HepG2 (cell line): Measurements from ENCODE around the gene PPP1R13L. TPM values are rescaled to one million over a fixed set of nuclear protein-coding genes. Genes with fewer than 3 reads are reported as not detected.

ENCODE experiments used
- ATAC-seq: fragments of 200-7000 bp; cut with Tn5 transposase; 3 replicates; pipeline ENCODE4 v1.9.1; 2020; ENCODE audit warnings: mild to moderate bottlenecking, moderate library complexity
- BruUV-seq: library from RNA; stranded (reverse); fragments of 400-500 nt; replicated peaks from 2 replicates; lab custom pipeline; 2021; lab: Mats Ljungman, UMichigan
- CTCF ChIA-PET: fragments of 300-600 bp; formaldehyde crosslinking; extraction: SDS; loops from one replicate; lab custom pipeline; 2021; ENCODE audit warnings: low total read pairs, inconsistent platforms, low intra/inter-chr PET ratio; lab: Yijun Ruan, JAX
- POLR2A ChIA-PET: fragments of 350-600 bp; sonication (Branson Sonifier 250); formaldehyde crosslinking; loops from one replicate; lab custom pipeline; 2020; ENCODE audit warnings: antibody characterized with exemption, inconsistent platforms; lab: Yijun Ruan, JAX
- DNase-seq: peaks from one replicate; pipeline ENCODE4 v3.0.0-alpha.2; 2015; ENCODE audit warnings: low spot score
- FAIRE-seq: peaks from 3 replicates; lab custom pipeline; 2011; peaks lifted over from hg19 to GRCh38; lab: Jason Lieb, UNC
- H2AFZ ChIP-seq: one replicate; pipeline ENCODE4 v1.6.1; 2011; ENCODE audit warnings: low read length, inconsistent platforms
- H3K27ac ChIP-seq: fragments of 300-600 bp; 3 replicates; pipeline ENCODE4 v1.8.0; 2011; ENCODE audit warnings: mixed run types, mild to moderate bottlenecking, mixed read lengths, low read length, inconsistent platforms; ENCODE audit not compliant: insufficient read depth; ENCODE audit errors: extremely low read length
- H3K27me3 ChIP-seq, 2 experiments: fragments of 200-600 bp in 1 of 2; 2 replicates in 1 of 2; 3 replicates in 1 of 2; pipeline versions ENCODE4 v1.6.0 to v1.8.0; 2011; ENCODE audit warnings: low read length in 2 of 2, mild to moderate bottlenecking in 2 of 2, moderate library complexity in 2 of 2, inconsistent platforms in 1 of 2; ENCODE audit not compliant: insufficient read depth in 2 of 2, control insufficient read depth in 1 of 2
- H3K36me3 ChIP-seq, 2 experiments: fragments of 200-600 bp in 1 of 2; replicated peaks in 1 of 2; 2 replicates in 1 of 2; 3 replicates in 1 of 2; pipeline versions ENCODE4 v1.5.1 to v1.8.0; 2011; ENCODE audit warnings: low read length in 2 of 2, inconsistent platforms in 1 of 2; ENCODE audit not compliant: insufficient read depth in 2 of 2, control insufficient read depth in 1 of 2
- H3K4me1 ChIP-seq: 2 replicates; pipeline ENCODE4 v1.5.1; 2012; ENCODE audit warnings: low read length, inconsistent platforms; ENCODE audit not compliant: insufficient read depth
- H3K4me2 ChIP-seq: 2 replicates; pipeline ENCODE4 v1.6.0; 2011; ENCODE audit warnings: low read depth, low read length, inconsistent platforms
- H3K4me3 ChIP-seq, 3 experiments: fragments of 200-600 bp in 1 of 3; sonication (generic), shearing (Covaris generic) in 1 of 3; replicated peaks in 1 of 3; 2 replicates each; pipeline ENCODE4 v1.5.1; 2011 to 2016; ENCODE audit warnings: low read length in 3 of 3, inconsistent platforms in 2 of 3, low read depth in 2 of 3, mild to moderate bottlenecking in 2 of 3, control low read depth in 1 of 3, mixed read lengths in 1 of 3; ENCODE audit not compliant: insufficient read depth in 1 of 3
- H3K79me2 ChIP-seq: one replicate; pipeline ENCODE4 v1.6.1; 2011; ENCODE audit warnings: low read length, inconsistent platforms; ENCODE audit not compliant: insufficient read depth
- H3K9ac ChIP-seq: 2 replicates; pipeline ENCODE4 v1.6.0; 2011; ENCODE audit warnings: mild to moderate bottlenecking, low read depth, low read length, inconsistent platforms; ENCODE audit not compliant: insufficient read depth
- H3K9me3 ChIP-seq: 2 replicates; pipeline ENCODE4 v1.5.1; 2012; ENCODE audit warnings: mild to moderate bottlenecking, low read length
- H4K20me1 ChIP-seq: 2 replicates; pipeline ENCODE4 v1.6.0; 2011; ENCODE audit warnings: inconsistent platforms, mild to moderate bottlenecking, low read length, moderate library complexity; ENCODE audit not compliant: insufficient read depth
- CTCF ChIP-seq: sonication (generic); formaldehyde crosslinking; IDR thresholded peaks from 2 replicates; pipeline ENCODE4 v1.5.0; 2020; ENCODE audit warnings: mild to moderate bottlenecking, missing genetic modification reagents, moderate library complexity
- HMG20A ChIP-seq: IDR thresholded peaks from 2 replicates; pipeline ENCODE4 v1.6.1; 2016; ENCODE audit warnings: borderline replicate concordance
- KAT8 ChIP-seq: IDR thresholded peaks from 2 replicates; pipeline ENCODE4 v1.6.1; 2016; ENCODE audit warnings: missing genetic modification reagents, missing compliant biosample characterization
- NR2F6 ChIP-seq, 2 experiments: IDR thresholded peaks; 2 replicates each; pipeline ENCODE4 v1.6.1; 2016; ENCODE audit warnings: antibody characterized with exemption in 1 of 2, mild to moderate bottlenecking in 1 of 2
- PTBP1 ChIP-seq: fragments of 200-400 bp; formaldehyde crosslinking; IDR thresholded peaks from 2 replicates; pipeline ENCODE4 v1.6.1; 2018; ENCODE audit warnings: low read length, low read depth; ENCODE audit not compliant: poor library complexity, severe bottlenecking
- RFXAP ChIP-seq: sonication (generic); formaldehyde crosslinking; IDR thresholded peaks from 2 replicates; pipeline ENCODE4 v1.4.0; 2020; ENCODE audit warnings: missing genetic modification reagents, borderline replicate concordance
- TFDP1 ChIP-seq: IDR thresholded peaks from 2 replicates; pipeline ENCODE4 v1.6.1; 2016; ENCODE audit warnings: missing compliant biosample characterization, missing genetic modification reagents, borderline replicate concordance
- TFDP2 ChIP-seq: sonication (generic); formaldehyde crosslinking; IDR thresholded peaks from 2 replicates; pipeline ENCODE4 v1.4.0; 2020; ENCODE audit warnings: missing genetic modification reagents
- TGIF2 ChIP-seq: IDR thresholded peaks from 2 replicates; pipeline ENCODE4 v1.6.1; 2016; ENCODE audit warnings: control low read depth, missing compliant biosample characterization
- ZNF205 ChIP-seq: IDR thresholded peaks from 2 replicates; pipeline ENCODE4 v1.6.1; 2018; ENCODE audit warnings: missing biosample characterization, missing genetic modification reagents
- ZNF362 ChIP-seq: sonication (generic); formaldehyde crosslinking; IDR thresholded peaks from 2 replicates; pipeline ENCODE4 v1.4.0; 2020; ENCODE audit warnings: missing genetic modification reagents, mild to moderate bottlenecking, borderline replicate concordance
- ZNF672 ChIP-seq: sonication (generic); formaldehyde crosslinking; IDR thresholded peaks from 2 replicates; pipeline ENCODE4 v1.8.1; 2022; ENCODE audit warnings: missing genetic modification reagents
- WGBS: methylation state at CpG from one replicate; pipeline ENCODE4 v1.1.6; 2017; ENCODE audit warnings: low lambda C conversion rate; 5-methylcytosine and 5-hydroxymethylcytosine counted together
- in situ Hi-C: cut with HindIII; loops from 2 replicates; pipeline ENCODE4 v1.10.0; 2017; ENCODE audit warnings: low pct_unique_long_range_greater_than_20kb; ENCODE audit not compliant: extremely low pct_ligation_motif_present
- intact Hi-C: fragments of 100-400 bp; cut with micrococcal nuclease; formaldehyde crosslinking; loops from one replicate; pipeline ENCODE4 v1.10.0; 2022; ENCODE audit not compliant: unreplicated experiment
- polyA plus RNA-seq, 8 experiments: library from polyadenylated mRNA; depleted of rRNA in 3 of 8; stranded (reverse) in 7 of 8; unstranded in 1 of 8; fragments of >200 nt; fragmentation: Illumina TruSeq in 4 of 8; extraction: Trizol in 4 of 8; gene quantifications; 2 replicates each; pipeline versions ENCODE4 v1.2.1 to v1.2.3, GENCODE V29; 2011 to 2016; ENCODE audit warnings: low read depth in 4 of 8, missing spikeins in 1 of 8, mixed read lengths in 1 of 8; ENCODE audit not compliant: insufficient read depth in 1 of 8
- total RNA-seq, 5 experiments: library from RNA; depleted of rRNA; stranded (reverse); fragments of >200 nt; fragmentation: Illumina TruSeq; extraction: Trizol; gene quantifications; 2 replicates each; pipeline ENCODE4 v1.2.3, GENCODE V29; 2016; ENCODE audit warnings: low read depth in 1 of 5
- TF ChIP-seq, protein P1 (sequence below): sonication (generic); formaldehyde crosslinking; IDR thresholded peaks from 2 replicates; pipeline ENCODE4 v1.5.1; 2020; ENCODE audit warnings: mild to moderate bottlenecking, missing genetic modification reagents, moderate library complexity

The PPP1R13L gene
- total and polyA plus RNA-seq, 2 of the 13 experiments (the other 11 are each of a cell fraction or from before 2014, with no cell fraction given): 1.3 to 6.6 TPM

DNA sequence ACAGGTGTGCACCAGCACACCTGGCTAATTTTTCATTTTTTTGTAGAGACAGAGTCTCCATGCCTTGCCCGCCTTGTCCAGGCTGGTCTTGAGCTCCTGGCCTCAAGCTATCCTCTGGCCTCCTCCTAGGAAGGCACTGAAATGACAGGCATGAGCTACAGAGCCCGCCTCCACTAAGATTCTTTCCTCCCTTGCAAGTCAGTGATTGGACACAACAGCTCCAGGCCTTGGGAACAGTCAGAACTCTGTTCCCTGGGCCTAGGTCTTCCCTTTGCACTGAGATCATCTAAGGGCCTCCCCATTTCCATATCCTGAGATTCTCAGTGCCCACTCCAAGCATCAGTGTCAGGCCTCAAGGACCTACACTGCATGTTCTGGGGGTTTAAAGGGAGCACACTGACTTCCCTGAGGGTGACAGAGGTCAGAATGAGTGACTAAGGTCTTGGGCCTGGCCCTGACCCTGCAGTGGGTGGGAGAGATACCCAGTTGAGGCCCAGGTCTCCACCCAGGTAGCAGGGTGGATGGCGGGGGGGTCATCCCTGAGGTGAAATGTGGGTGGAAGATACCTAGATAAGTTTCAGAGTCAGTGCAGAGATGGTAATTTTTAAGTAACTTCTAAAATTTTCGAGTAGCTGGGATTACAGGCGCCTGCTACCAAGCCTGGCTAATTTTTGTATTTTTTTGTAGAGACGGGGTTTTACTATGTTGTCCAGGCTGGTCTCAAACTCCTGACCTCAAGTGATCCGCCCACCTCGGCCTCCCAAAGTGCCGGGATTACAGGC is 36.2 kb upstream of the PPP1R13L start:
- Histone ChIP-seq H2AFZ (no peak overlapping the region), H3K4me1 (peaks cover 58% of the 10 kb centered on the region), H3K9ac (peak overlapping the region; percentile 20; the same call in 1 of the 2 replicates), H3K27ac (no peak overlapping the region), H4K20me1 (no peaks in the 10 kb centered on the region), H3K4me2 (peak overlapping the region; percentile 96), H3K79me2 (no peaks in the 10 kb centered on the region), H3K36me3 (no peaks in the 10 kb centered on the region), H3K4me3 (peak overlapping the region in 1 of 3 experiments; percentile 77; a peak in 1 of 6 replicates), H3K9me3 (no peaks in the 10 kb centered on the region), H3K27me3 (no peaks in the 10 kb centered on the region)
- in situ Hi-C loops: loop anchor here (5.0 kb wide), 1 partner anchor 36 kb away; no protein-coding TSS in a partner anchor
- BruUV-seq: no TSS peak
- intact Hi-C loops: no loop called here
- no peak for DNase-seq
- CTCF ChIA-PET: interaction anchor here (3.7 to 4.4 kb wide), 2 partner anchors 37 to 45 kb away, joined by 21 to 117 read pairs; no protein-coding TSS in a partner anchor
- FAIRE-seq: peak; percentile 32
- POLR2A ChIA-PET: interaction anchor here (1.1 to 2.9 kb wide), 3 partner anchors 10 to 38 kb away, joined by 5 to 40 read pairs (median 11); partner anchors contain the start of gene FOSB
- peak; percentile 24 for ATAC-seq
- 23% methylated on average over 9 of the region's 9 CpGs for WGBS
- TF ChIP-seq, protein P1, sequence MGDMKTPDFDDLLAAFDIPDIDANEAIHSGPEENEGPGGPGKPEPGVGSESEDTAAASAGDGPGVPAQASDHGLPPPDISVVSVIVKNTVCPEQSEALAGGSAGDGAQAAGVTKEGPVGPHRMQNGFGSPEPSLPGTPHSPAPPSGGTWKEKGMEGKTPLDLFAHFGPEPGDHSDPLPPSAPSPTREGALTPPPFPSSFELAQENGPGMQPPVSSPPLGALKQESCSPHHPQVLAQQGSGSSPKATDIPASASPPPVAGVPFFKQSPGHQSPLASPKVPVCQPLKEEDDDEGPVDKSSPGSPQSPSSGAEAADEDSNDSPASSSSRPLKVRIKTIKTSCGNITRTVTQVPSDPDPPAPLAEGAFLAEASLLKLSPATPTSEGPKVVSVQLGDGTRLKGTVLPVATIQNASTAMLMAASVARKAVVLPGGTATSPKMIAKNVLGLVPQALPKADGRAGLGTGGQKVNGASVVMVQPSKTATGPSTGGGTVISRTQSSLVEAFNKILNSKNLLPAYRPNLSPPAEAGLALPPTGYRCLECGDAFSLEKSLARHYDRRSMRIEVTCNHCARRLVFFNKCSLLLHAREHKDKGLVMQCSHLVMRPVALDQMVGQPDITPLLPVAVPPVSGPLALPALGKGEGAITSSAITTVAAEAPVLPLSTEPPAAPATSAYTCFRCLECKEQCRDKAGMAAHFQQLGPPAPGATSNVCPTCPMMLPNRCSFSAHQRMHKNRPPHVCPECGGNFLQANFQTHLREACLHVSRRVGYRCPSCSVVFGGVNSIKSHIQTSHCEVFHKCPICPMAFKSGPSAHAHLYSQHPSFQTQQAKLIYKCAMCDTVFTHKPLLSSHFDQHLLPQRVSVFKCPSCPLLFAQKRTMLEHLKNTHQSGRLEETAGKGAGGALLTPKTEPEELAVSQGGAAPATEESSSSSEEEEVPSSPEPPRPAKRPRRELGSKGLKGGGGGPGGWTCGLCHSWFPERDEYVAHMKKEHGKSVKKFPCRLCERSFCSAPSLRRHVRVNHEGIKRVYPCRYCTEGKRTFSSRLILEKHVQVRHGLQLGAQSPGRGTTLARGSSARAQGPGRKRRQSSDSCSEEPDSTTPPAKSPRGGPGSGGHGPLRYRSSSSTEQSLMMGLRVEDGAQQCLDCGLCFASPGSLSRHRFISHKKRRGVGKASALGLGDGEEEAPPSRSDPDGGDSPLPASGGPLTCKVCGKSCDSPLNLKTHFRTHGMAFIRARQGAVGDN (CRISPR knock-in tag): no peak
- TF ChIP-seq TGIF2 (CRISPR knock-in tag) (peak; percentile 83), ZNF672 (CRISPR knock-in tag) (no peak), CTCF (CRISPR knock-in tag) (peak; percentile 7; the same call in 1 of the 2 replicates), TFDP1 (peak; percentile 19; the same call in 1 of the 2 replicates), ZNF205 (CRISPR knock-in tag) (no peak), HMG20A (CRISPR knock-in tag) (no peak), ZNF362 (CRISPR knock-in tag) (no peak), TFDP2 (CRISPR knock-in tag) (0 out of 2 replicates have a peak, but pooled peaks have one; percentile 21), NR2F6 (IDR thresholded peaks at IDR 0.05) (peak; percentile 34; the same call in 1 of the 2 replicates), NR2F6 (CRISPR knock-in tag; IDR thresholded peaks at IDR 0.05) (no peak), RFXAP (no peak), PTBP1 (no peak), KAT8 (CRISPR knock-in tag) (0 out of 2 replicates have a peak, but pooled peaks have one; percentile 18)
